A549 (cell line): ENCODE data around the gene ITPRIPL2.

Experiments used
- BHLHE40 ChIP-seq: IDR thresholded peaks from 2 replicates; pipeline ENCODE4 v1.6.1; 2012; ENCODE audit warnings: low read depth, low read length, inconsistent platforms
- MAFK ChIP-seq: fragments of 450-650 bp; IDR thresholded peaks from 2 replicates; pipeline ENCODE4 v1.6.1; 2014; ENCODE audit not compliant: partially characterized antibody
- RAD21 ChIP-seq, 2 experiments: fragments of >200 bp in 1 of 2; sonication (Bioruptor Twin) in 1 of 2; formaldehyde crosslinking in 1 of 2; IDR thresholded peaks in 1 of 2; conservative IDR thresholded peaks in 1 of 2; 2 replicates in 1 of 2; 3 replicates in 1 of 2; pipeline ENCODE4 v1.6.1; 2012 to 2018; ENCODE audit warnings: inconsistent platforms in 1 of 2
- TF ChIP-seq, protein P1 (sequence below): fragments of >200 bp; sonication (Bioruptor Twin); formaldehyde crosslinking; IDR thresholded peaks from 3 replicates; pipeline ENCODE4 v1.5.1; 2016

DNA sequence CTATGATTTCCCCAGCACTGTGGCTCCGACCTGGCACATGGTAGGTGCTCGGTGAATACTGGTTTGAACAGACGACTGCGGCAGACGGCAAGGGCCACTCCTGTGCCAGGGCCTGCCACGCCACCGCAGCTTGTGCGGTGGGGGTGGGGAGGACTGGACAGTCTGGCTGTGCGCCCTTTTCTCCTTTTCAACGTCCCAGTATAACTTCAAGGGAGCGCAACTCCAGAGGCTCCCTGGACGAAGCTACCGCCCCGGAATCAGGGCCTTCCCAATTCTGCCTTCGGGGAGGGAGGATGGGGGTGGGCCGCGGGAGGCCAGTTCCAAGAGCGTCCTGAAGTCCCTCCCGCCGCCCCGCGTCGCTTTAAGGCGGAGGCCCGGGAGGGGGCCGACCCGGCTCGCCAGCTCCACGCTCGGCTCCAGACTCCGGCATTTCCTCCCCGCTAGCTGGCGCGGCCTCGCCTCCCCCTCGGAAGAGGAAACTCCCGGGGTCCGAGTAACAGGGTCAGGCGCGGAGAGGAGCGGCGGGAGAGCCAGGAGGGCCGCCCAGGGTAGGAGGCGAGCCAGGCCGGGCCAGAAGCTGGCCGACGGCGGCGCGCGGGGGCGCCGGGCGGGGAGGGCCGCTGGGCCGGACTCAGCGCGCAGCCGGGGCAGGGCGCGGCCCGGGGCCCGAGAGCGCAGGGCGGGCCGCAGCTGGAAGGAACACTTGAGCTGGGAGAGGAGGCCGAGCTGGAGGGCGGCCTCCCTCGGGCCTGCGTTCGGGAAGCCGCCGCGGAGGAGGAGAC lies at the start of gene ITPRIPL2:
- no peak for TF ChIP-seq BHLHE40
- TF ChIP-seq, protein P1, sequence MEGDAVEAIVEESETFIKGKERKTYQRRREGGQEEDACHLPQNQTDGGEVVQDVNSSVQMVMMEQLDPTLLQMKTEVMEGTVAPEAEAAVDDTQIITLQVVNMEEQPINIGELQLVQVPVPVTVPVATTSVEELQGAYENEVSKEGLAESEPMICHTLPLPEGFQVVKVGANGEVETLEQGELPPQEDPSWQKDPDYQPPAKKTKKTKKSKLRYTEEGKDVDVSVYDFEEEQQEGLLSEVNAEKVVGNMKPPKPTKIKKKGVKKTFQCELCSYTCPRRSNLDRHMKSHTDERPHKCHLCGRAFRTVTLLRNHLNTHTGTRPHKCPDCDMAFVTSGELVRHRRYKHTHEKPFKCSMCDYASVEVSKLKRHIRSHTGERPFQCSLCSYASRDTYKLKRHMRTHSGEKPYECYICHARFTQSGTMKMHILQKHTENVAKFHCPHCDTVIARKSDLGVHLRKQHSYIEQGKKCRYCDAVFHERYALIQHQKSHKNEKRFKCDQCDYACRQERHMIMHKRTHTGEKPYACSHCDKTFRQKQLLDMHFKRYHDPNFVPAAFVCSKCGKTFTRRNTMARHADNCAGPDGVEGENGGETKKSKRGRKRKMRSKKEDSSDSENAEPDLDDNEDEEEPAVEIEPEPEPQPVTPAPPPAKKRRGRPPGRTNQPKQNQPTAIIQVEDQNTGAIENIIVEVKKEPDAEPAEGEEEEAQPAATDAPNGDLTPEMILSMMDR: no peak
- no peak for TF ChIP-seq MAFK
- peak in 1 of 2 experiments; percentile 38; a peak in 2 of 5 replicates for TF ChIP-seq RAD21 (conservative IDR thresholded peaks at IDR 0.05 in 1 of 2, IDR thresholded peaks at IDR 0.05 in 1 of 2)
